ENCODE results near the gene TINAGL1. TPM values are rescaled to one million over a fixed set of nuclear protein-coding genes. Genes with fewer than 3 reads are reported as not detected.

TINAGL1 gene
- total and polyA plus RNA-seq, 10 donors = 18.5 to 393 (median 229) TPM

GRCh38 chr1:31607360-31607759 is 31.0 kb downstream of the TINAGL1 start:
- Histone ChIP-seq H3K4me3 (no peak overlapping the region), H3K36me3 (no peaks in the 10 kb centered on the region), H3K9me3 (no peaks in the 10 kb centered on the region), H3K4me1 (no peaks in the 10 kb centered on the region), H3K27me3 (replicated peaks in 1 of 7) (no peaks in the 10 kb centered on the region), H3K27ac (no peak overlapping the region)
- no peak for DNase-seq
- TF ChIP-seq CTCF (IDR thresholded peaks at IDR 0.05 in 8 of 11, conservative IDR thresholded peaks at IDR 0.05 in 3 of 11) (no peak), POLR2A (IDR thresholded peaks at IDR 0.05) (no peak), POLR2AphosphoS5 (IDR thresholded peaks at IDR 0.05) (no peak)
- 88 to 95% (median 93%) methylated on average over 5 of the region's 5 CpGs for WGBS, 5 donors
- intact Hi-C loops (cut with DNase I; ENCODE audit: low total_unique reads) = no loop called here

GRCh38 chr1:31609514-31610118 is 33.3 kb downstream of the TINAGL1 start:
- 2 to 16% (median 5%) methylated on average over 1 of the region's 1 CpG for WGBS, 5 donors
- TF ChIP-seq POLR2A (IDR thresholded peaks at IDR 0.05) (no peak), CTCF (IDR thresholded peaks at IDR 0.05 in 8 of 11, conservative IDR thresholded peaks at IDR 0.05 in 3 of 11) (no peak), POLR2AphosphoS5 (IDR thresholded peaks at IDR 0.05) (no peak)
- intact Hi-C loops (cut with DNase I; ENCODE audit: low total_unique reads) = no loop called here
- Histone ChIP-seq H3K4me3 (no peak overlapping the region), H3K9me3 (no peaks in the 10 kb centered on the region), H3K4me1 (no peaks in the 10 kb centered on the region), H3K27me3 (replicated peaks in 1 of 7) (no peaks in the 10 kb centered on the region), H3K27ac (no peak overlapping the region), H3K36me3 (no peaks in the 10 kb centered on the region)
- DNase-seq = no peak

DNA sequence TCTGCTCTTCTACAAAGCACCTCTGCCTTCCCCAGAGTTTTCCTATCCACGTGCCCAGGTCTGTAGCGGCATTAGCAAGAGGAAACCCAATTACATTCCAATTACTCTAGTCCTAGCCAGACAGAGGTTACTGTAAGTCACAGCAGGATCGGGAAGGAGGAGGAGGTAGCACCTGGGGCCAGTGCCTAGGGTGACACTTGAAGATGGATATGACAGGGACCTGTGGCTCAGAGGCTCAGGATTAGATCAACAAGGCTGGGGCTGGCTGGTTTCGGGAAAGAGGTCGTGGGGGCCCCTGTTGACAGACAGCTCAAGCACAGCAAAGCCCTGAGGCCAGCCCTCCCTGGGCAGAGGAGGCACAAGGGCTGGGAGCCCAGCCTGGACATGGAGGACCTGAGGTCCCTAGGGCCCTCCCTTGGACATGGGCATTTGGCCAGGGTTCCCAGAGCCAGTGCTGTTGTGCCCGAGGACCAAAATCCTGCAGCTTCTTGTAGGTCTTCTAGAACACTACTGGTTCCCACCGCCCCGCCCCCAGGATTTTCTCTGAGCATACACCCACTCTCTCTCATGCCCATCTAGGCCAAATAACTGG is 38.2 kb downstream of the TINAGL1 start:
- H3K27me3 ChIP-seq (replicated peaks in 1 of 7) = peaks cover 0 to 36% (median 20%) of the 10 kb centered on the region in 7 donors
- DNase-seq = no peak
- no peak overlapping the region for H3K27ac ChIP-seq
- no peaks in the 10 kb centered on the region for H3K9me3 ChIP-seq
- H3K36me3 ChIP-seq = no peaks in the 10 kb centered on the region
- 90 to 95% (median 91%) methylated on average over 8 of the region's 8 CpGs for WGBS, 5 donors
- intact Hi-C loops (cut with DNase I; ENCODE audit: low total_unique reads) = no loop called here
- peaks cover 5 to 20% (median 16%) of the 10 kb centered on the region in 6 donors for H3K4me1 ChIP-seq
- TF ChIP-seq POLR2AphosphoS5 (IDR thresholded peaks at IDR 0.05) = no peak
- H3K4me3 ChIP-seq = no peak overlapping the region

DNA sequence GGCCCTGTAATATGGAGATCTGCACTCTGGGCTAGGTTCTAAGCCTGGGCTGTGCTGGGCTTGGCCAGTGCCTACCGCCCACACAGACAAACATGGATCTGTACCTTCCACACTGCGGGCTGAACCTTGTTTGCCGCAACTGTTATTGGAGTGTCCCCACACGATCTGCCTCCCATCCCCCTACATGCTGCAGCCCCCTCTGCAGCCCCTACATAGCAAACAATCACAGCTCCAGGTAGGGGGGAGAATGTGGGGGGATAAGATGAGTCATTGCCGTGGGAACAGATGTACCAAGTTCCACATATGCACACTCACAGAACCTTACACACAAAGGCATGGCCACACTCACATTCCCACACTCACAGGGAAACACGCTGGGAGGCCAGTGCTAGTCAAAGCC is 39.1 kb downstream of the TINAGL1 start:
- DNase-seq = no peak
- Histone ChIP-seq H3K27me3 (replicated peaks in 1 of 7) (peaks cover 0 to 37% (median 20%) of the 10 kb centered on the region in 7 donors), H3K4me3 (no peak overlapping the region), H3K36me3 (no peaks in the 10 kb centered on the region), H3K9me3 (no peaks in the 10 kb centered on the region), H3K4me1 (peaks cover 5 to 25% (median 16%) of the 10 kb centered on the region in 6 donors), H3K27ac (no peak overlapping the region)
- WGBS, 5 donors = 89 to 95% (median 93%) methylated on average over 6 of the region's 6 CpGs
- no peak for TF ChIP-seq POLR2A (IDR thresholded peaks at IDR 0.05)
- no peak for TF ChIP-seq CTCF (IDR thresholded peaks at IDR 0.05 in 8 of 11, conservative IDR thresholded peaks at IDR 0.05 in 3 of 11)
- TF ChIP-seq POLR2AphosphoS5 (IDR thresholded peaks at IDR 0.05) = no peak
- intact Hi-C loops (cut with DNase I; ENCODE audit: low total_unique reads) = no loop called here

All from spleen (tissue), 11 donors.